Measurements from ENCODE around the gene GPR89B. TPM values are rescaled to one million over a fixed set of nuclear protein-coding genes. Genes with fewer than 3 reads are reported as not detected.
"Not testable (repeated sequence)": the region's sequence is repeated elsewhere in the genome, so short reads cannot be mapped to it uniquely, and the experiment has no call there.

Gene GPR89B
- total RNA-seq, 1 donor = 13.7 TPM

DNA sequence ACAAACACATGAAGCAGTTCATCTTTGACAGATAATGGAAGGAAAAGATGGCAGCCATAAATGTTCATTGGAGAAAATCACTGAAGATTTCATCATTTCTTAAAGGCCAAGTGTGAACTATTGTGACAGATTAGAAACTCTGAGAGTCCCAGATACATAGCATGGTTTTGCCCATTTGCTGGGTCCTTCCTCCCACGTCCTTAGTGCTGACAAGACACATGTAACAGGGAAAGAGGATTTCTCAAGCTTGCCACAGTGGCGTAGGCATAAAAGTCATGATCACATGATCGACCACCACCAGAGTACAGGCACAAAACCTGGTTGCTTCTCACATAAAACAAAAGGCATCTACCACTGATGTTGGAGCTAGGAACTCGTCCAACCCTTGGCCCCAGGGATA lies 98.8 kb downstream of the GPR89B start:
- DNase-seq (ENCODE audit: low read depth in 2 of 3, low spot score in 2 of 3) = not testable (repeated sequence)

- not testable (repeated sequence) for DNase-seq (ENCODE audit: low read depth in 2 of 3, low spot score in 2 of 3)
These were observed 104.0 kb downstream of the GPR89B start for GRCh38 chr1:148032247-148032646.

GRCh38 chr1:148032690-148033089 lies 104.5 kb downstream of the GPR89B start:
- not testable (repeated sequence) for DNase-seq (ENCODE audit: low read depth in 2 of 3, low spot score in 2 of 3)

- not testable (repeated sequence) for DNase-seq (ENCODE audit: low read depth in 2 of 3, low spot score in 2 of 3)
These were observed 104.9 kb downstream of the GPR89B start for GRCh38 chr1:148033147-148033546.

GRCh38 chr1:148037850-148038461 lies 109.7 kb downstream of the GPR89B start:
- not testable (repeated sequence) for DNase-seq (ENCODE audit: low read depth in 2 of 3, low spot score in 2 of 3)

DNA sequence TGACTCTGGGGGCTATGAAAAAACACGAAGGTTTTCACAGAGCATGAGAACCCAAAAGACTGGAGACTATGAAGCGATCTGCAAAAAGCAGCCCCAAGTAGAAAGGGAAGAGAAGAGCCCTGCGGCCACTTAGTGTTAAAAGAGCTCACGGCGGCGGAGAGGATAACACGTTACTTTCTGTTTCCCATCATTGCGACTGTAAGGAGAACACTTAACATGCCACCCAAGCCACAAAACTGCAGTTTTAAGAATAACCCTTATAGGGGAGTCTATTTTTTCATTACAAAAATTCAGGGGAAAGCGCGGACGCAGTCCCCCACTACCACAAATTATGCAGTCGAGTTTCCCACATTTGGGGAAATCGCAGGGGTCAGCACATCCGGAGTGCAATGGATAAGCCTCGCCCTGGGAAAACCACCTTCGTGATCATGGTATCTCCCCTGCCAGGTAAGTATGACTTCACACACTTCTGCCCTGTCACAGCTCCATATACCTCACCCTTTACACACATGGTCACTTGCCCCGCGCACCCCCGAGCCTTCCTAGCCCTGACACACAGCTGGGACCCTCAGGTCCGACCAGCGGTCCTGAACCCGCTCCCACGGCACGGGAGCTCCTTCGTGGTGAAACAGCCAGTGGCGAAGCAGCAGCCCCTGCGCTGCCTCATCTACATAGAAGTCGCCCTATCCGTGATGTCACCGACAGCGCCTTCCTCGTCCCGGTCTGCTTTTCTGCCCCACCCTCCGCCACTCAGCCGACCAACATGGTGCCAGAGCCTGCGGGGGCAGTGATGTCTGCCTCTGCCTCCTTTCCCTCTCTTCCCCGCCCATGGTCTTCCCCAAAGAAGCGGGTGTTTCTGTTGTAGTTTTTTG lies 110.5 kb downstream of the GPR89B start:
- DNase-seq (ENCODE audit: low read depth in 2 of 3, low spot score in 2 of 3) = peak; percentile 48 to 87 (median 85)

Small RNAs within 50 kb of the gene (small RNA-seq; reads per million reads assigned to genes)
- gene RNU1-129P = not detected
- gene RNVU1-7 = 54.3 reads per million, percentile 96 among the genes with 10 or more reads in this experiment

Other genes with a start within 250 kb of the GPR89B start
- not detected for gene GJA5, start 167.8 kb upstream of the GPR89B start, total RNA-seq
- not detected for gene GJA8, start 25.6 kb upstream of the GPR89B start, total RNA-seq
- 6.5 TPM for gene NBPF11, start 223.9 kb downstream of the GPR89B start, total RNA-seq